NK-92 (cell line): ENCODE data around the gene CAT.

Source experiments
- DNase-seq: peaks from one replicate; lab custom pipeline; 2025; ENCODE audit not compliant: unreplicated experiment; lab: John Stamatoyannopoulos, UW

CAT gene

DNA sequence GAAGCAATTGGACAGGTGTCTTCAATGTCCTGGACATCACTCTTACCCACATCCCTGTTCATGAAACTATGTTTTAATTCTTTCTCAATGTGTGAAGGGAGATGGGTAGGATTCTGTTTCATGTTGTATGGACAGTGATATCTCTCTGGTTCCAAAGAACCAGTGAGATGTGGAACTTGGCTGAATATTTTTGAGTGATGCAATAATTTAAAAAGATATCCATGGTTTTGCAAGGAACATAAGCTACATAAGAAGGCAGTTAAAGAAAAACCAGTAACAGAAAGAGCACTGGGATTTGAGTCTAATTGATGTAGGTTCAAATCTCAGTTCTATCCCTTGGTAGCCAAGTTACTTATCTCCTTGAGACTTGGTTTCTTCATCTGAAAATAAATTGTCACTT is 82.5 kb downstream of the CAT start:
- no peak for DNase-seq
